Measurements from ENCODE around the gene PCDH19.
"Not testable (repeated sequence)": the region's sequence is repeated elsewhere in the genome, so short reads cannot be mapped to it uniquely, and the experiment has no call there.

PCDH19 gene, protein sequence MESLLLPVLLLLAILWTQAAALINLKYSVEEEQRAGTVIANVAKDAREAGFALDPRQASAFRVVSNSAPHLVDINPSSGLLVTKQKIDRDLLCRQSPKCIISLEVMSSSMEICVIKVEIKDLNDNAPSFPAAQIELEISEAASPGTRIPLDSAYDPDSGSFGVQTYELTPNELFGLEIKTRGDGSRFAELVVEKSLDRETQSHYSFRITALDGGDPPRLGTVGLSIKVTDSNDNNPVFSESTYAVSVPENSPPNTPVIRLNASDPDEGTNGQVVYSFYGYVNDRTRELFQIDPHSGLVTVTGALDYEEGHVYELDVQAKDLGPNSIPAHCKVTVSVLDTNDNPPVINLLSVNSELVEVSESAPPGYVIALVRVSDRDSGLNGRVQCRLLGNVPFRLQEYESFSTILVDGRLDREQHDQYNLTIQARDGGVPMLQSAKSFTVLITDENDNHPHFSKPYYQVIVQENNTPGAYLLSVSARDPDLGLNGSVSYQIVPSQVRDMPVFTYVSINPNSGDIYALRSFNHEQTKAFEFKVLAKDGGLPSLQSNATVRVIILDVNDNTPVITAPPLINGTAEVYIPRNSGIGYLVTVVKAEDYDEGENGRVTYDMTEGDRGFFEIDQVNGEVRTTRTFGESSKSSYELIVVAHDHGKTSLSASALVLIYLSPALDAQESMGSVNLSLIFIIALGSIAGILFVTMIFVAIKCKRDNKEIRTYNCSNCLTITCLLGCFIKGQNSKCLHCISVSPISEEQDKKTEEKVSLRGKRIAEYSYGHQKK (N-terminal part only)

DNA sequence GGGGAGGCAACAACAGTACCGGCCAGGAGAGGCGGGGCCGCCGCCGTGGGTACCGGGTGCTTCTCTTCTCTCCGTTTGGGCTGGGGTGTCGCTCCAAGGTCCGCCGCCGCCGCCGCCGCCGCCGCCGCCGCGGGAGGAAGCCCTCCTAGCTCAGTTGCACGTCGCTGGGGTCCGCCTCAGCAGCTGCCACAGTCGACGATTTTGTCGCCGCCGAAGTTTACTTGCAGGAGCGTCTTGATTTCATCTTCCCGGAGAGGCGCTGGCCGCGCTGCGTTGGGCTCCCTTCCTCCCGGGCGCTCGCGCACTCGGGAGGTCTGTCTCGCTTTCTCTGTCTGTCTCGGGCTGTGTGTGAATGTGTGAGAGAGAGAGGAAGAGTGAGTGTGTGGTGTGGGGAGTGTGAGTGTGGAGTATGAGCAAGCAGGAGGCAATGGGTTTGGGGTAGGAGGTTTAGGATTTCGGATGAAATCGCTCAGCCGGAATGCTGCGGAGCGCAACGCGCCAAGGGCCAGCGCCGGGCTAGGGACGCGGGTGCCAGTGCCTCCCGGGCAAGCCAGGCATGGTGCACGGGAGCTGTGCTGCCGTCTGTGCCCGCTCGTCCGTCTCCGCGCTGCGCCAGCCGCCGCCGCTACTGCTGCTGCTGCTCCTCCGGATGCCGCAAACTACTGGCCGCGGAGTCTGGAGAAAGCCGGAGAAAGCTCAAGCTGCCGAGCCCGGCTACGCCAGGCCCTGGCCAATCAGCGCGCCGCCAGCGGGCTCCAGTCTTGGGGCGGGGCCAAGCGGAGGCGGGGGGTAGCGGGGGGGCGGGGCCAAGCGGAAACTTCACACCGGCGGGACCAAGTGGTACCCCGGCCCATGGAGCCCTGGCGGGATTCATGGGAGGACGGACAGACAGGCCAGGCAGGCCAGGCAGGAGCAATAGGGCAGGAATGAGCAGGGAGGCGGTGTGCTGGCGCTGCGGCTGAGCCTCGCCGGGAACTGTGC lies at the start of gene PCDH19:
Gene PCDH19, minus strand, starts transcription at position 664 of the 981 bp plus-strand sequence. CDS start 1,676 bp downstream, outside the sequence.
- DNase-seq (ENCODE audit: low read depth in 2 of 2, low spot score in 1 of 2) = no peak

DNA sequence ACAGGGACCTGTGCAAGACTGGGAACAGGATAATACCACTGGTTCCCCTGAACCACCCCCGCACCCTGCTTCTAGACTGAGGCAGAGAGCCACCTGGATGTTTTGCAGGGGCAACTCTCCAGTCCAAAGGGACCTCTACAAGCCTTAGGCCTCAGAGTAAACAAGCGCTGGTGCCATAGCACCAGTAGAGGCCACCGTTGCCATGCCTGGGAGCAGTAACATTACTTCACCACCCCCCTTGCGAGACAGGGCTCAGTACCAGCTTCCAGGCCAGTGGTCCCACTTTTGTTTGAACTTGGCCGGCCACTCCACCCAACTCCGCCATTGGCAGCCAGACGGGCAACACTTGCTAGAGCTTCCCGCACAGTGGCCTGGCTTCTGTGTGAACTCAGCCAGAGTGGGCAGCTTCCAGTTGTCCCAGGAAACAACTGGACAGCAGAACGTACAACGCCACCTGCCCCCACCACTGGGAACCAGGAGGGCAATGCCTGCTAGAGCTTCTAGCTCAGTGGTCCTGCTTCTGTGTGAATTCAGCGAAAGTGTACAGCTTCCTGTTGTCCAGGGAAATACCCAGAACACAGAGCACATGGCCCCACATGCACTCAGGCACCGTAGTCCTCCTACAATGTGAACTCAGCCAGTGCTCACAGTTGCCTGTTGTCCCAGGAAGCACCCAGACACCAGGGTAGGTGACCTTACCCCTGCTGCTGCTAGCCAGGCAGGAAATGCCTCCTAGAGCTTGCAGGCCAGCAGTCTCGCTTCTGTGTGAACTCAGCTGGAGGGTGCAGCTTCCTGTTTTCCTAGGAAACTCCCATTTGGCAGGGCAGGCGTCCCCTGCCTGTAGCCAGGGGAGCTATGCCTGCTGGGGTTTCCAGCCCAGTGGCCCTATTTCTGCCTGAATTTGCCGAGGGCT lies 39.9 kb upstream of the PCDH19 start:
- DNase-seq (ENCODE audit: low read depth in 2 of 2, low spot score in 1 of 2) = no peak

DNA sequence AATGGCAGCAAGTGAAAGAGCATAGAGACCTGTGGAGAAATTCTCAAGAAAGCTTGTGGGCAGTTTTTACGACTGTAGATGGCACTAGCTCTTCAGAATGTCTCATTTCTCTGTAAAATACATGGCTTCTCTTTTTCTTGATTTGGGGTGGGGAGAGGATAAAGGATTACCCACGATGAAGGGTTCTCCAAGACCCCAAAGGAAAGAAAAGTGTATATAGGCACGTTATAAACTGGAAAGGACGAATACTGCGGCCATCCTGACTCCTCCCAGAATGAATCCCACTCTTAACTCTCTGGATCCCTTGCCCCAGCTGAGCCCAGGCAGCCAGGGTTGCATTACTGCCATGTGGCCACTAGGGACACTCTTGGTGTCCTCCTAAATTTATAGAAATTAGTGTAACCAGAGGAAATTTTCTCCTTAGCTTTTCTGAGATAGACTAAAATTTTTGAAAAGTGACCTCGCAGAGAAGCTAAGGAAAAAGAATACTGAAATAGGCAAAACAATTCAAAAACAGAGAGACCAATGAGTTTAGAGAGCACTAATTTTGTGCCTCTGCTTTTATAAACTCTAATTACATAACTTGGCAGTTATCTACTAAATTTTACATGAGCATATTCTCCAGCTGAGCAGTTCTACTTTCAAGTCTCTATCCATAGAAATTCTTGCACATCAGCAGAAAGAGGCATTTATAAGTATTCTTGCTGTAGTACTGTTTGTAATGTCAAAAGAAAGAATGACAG lies 37.8 kb upstream of the PCDH19 start:
- DNase-seq (ENCODE audit: low read depth in 2 of 2, low spot score in 1 of 2) = no peak

DNA sequence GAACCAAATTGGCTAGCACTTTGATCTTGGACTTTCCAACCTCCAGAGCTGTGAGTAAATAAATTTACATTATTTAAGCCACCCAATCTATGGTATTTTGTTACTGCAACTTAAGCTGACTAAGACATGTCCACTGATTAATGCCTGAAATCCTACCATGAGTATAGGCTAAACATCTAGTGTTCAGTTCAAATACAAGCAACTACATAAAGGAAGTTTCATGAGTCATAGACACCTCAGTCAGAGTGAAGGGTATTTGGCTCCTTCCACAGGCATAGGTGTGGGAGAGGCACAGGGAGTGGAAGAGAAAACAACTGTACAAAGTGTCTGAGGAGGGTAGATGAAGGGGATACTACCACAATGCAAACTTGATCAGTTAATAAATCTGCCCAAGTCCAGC lies 35.5 kb upstream of the PCDH19 start:
- DNase-seq (ENCODE audit: low read depth in 2 of 2, low spot score in 1 of 2) = no peak

DNA sequence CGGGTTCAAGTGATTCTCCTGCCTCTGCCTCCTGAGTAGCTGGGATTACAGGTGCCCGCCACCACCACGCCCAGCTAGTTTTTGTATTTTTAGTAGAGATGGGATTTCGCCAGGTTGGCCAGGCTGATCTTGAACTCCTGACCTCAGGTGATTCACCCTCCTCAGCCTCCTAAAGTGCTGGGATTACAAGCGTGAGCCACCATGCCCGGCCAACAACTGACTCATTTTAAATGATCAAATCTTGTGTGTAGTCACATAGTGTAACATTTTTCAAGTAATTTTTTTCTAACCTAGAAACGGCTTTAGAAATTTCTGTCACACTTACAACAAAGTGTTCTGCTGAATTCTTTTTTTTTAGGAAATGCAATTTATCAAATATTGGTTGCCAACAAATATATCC lies 31.2 kb upstream of the PCDH19 start:
- not testable (repeated sequence) for DNase-seq (ENCODE audit: low read depth in 2 of 2, low spot score in 1 of 2)

DNA sequence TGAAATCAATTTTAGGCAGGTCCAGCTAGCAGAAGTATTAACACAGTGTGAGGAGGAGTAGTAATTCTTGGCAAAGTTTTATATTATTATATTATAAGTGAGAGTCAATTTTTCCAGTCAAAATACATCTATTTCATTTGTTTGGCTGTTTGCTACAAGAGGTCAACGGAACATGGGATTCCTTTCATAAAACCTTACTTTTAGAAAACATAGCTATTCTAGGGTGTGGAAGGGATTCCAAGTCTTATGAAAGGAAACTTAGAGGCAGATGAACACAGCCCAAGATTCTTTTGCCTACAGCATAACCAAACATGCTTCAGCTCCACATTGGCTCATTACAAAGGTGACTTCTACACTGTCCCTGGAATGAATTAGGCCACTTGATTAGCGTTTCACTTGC lies 29.9 kb upstream of the PCDH19 start:
- no peak for DNase-seq (ENCODE audit: low read depth in 2 of 2, low spot score in 1 of 2)

DNA sequence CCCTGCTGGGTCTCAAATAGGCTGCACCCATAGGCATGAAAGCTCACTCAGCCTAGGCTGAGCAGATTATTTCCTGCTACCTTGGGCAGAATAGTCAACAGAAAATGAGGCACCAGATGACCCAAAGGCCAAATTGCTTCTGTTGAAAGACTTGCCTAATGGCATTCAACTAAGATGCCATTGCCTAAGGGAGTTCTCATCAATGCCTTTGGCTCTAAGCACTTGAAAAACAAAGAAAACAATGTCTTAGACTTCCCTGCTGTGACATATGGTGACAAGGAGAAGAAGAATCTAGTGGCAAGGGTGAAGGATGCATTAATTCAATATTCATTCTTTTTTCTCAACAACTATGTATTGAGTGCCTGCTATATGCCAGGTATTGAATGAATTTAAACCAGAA lies 25.7 kb upstream of the PCDH19 start:
- no peak for DNase-seq (ENCODE audit: low read depth in 2 of 2, low spot score in 1 of 2)

DNA sequence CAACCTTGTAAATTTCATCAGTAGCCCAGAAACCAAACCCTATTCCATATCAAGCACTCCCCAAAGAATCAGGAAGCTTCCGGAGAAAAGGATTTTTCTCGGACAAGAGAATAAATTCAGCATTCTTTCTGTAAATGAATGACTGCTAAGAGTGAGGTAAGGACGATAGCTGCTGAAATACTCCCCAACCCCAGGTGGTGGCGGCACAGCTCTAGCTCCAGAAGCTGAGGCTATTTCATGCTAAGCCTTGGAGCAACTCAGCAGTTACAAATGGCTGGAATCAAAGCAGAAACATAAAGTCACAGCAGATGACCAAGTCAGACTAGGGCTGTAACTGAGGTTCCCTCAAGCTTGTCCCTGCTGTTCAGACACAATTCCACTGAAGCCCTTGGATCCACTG lies 13.9 kb upstream of the PCDH19 start:
- no peak for DNase-seq (ENCODE audit: low read depth in 2 of 2, low spot score in 1 of 2)

DNA sequence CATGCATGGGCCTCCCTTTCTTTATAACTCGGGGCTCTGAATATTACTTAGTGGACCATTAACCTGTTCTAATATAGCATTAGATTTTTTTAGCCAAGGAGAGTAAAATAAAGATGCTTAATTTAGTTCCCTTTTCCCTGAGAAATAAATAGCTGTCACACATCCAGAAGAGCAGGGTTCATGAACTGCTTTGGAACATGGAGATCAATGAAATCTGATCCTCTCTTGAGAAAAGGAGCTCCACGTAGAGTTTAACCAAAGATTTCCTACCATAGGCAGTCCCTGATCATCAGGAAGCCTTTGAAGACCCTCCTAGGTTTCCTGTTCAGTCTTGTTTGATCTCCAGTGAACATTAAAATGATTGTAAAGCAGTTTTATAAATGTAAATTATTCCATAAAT lies 8.5 kb upstream of the PCDH19 start:
- DNase-seq (ENCODE audit: low read depth in 2 of 2, low spot score in 1 of 2) = no peak

DNA sequence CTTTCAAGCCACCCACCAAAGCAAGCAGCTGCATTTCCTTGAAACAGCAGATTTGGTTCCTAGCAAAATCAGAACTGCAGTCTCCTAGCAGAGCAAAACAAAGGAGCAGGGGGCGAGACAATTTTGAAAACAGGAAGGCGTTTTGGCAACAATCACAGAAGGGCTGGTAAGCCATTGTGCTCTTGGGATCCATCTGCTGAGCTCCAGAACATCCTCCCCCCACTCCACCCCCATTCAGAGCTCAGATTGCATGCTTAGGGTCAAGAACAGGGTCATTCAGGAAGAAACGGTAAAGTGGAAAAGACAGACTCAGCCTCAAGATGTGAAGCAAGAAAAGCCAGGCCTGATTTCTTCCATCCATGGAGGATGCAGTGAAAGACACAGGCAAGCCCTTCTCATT lies 7.6 kb upstream of the PCDH19 start:
- DNase-seq (ENCODE audit: low read depth in 2 of 2, low spot score in 1 of 2) = no peak

DNA sequence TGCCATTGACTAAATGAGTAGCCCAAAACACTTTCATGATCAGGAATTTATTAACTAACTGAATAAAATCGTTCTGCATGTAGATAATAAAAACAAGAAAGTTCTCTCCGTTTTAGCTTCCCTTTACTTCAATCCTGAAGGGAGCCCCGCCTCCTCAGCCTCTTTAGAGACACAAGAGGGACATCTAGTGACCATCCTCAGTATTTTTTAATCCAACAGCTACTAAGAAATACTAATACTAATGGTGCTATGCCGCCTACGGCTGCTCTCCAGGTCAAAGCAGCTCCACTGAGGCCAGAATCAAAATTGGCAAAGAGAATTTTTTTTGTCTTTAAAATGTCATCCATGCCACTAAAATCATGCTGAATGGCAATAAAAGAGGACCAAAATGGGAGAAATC lies 3.2 kb upstream of the PCDH19 start:
- no peak for DNase-seq (ENCODE audit: low read depth in 2 of 2, low spot score in 1 of 2)

DNA sequence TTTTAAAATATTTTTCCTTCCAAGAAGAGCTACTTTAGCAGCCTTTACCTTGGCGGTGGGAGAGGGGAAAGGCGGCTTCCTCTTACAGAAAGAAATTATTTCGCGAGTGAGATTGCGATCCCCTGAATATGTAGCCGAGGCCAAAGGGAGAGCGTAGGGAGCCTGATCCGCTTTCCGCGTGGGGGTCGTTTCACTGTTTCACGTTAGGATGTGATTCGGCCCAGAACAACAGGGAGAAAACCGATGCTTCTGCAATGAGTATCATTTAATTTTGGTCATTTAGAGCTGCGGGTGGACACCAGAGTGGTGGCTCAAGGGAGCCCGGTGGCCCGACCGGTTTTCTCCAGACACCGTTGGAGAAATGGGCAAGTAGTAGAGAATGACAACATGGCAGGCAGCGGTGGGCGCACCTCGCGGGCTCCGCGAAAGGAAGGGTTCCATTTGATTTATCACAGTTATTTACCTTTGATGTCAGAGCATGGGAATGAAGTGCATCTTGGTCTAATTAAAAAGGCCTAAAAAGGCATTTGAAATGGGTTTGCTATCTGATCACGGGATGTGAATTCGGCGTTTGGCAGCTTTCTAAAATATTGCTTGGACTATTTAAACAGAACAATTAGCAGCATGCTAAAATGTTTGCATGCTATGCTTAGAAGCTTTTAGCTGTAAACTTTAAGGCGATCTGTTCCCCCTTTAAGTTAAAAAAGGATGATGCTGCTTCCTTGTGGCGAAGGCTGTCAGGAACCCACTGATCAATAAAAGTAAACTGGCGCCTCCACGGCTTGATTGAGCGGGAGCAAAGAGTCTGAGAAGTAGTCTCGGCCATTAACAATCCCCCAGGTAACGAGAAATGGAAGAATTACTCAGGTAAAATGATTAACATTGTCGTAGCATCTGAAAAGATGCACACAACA lies 2.0 kb upstream of the PCDH19 start:
- DNase-seq (ENCODE audit: low read depth in 2 of 2, low spot score in 1 of 2) = no peak

DNA sequence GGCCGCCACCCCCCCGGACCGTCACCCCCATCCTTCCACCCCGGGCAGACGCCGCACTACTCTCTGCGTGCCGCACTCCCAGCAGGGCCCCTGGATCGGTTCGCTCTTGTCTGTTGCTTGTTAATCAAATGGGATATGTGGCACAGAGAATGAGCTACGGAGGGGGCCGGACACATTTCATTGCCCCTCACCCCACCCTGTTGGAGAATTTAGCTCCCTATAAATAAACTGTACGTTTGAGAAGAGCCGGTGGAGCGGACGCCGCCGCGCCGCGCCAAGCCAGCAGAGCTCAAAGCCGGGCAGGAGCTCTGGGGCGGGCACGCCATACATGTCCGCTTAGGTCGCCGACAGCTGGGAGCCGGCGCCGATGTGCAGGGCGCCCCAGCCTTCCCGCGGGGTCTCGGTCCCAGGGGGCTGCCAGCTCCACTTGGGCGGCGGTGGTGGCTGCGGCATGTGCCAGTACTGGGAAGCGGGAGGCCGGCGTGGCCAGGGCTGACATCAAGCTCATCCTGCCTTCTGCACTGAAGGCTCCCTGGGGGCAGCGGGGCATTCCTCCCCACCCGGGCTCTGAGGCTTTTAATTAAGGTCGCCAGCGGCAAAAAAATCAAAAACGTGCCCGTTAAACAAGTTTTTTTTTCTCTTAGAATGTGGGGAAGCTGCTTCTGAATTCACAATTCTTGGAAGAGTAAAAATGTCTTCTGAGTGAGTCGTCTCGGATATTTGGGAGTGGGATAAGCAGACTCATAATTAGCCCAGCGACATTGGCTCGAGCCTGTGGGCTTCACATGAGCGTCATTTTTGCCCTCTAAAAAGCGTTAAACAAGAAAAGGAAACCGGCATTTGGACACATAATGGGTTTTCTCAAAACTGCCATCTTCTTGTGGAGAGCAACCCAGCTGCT lies 1.1 kb upstream of the PCDH19 start:
- no peak for DNase-seq (ENCODE audit: low read depth in 2 of 2, low spot score in 1 of 2)

DNA sequence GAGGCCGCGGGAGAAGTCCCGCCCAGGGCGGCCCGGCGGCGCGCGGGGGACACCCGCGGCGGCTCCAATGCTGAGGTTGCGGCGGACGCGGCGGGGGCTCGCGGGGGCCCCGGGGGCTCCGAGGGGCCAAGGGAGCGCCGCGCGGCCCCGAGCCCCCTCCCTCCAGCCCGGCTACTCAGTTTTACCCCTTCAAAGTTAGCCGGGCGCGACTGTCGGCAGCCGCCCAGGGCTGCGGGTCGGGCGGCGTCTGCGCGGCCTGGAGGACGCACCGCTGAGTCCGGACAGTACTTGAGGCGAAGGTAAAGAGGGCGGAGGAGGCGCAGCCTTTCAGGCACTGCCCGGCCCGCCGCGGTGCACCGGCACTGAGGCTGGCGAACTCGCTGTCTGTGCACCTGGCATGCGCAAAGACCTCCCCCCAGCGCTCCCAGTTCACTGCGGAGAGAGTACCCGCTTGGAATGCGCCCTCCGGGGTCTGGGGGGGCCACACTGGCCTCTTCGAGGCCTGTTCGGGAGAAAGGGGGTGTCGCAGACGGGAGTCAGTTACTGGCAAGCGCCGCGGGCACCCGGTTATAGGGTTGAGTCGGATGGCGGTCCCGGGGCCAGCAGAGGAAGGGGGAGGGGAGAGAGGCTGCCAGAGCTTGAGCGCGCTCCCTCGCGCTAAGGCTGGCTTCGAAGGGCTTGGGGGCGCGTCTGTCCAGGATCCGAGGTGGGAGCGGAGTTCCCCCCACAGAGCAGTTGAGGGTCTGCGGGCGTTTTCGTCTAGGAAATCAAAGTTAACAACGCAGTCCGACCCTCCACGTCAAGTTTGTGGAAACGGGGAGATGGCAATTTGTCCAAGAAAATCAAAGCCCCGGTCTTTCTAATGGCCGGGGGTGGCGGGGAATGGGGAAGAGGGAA lies 1.1 kb downstream of the PCDH19 start:
- no peak for DNase-seq (ENCODE audit: low read depth in 2 of 2, low spot score in 1 of 2)

DNA sequence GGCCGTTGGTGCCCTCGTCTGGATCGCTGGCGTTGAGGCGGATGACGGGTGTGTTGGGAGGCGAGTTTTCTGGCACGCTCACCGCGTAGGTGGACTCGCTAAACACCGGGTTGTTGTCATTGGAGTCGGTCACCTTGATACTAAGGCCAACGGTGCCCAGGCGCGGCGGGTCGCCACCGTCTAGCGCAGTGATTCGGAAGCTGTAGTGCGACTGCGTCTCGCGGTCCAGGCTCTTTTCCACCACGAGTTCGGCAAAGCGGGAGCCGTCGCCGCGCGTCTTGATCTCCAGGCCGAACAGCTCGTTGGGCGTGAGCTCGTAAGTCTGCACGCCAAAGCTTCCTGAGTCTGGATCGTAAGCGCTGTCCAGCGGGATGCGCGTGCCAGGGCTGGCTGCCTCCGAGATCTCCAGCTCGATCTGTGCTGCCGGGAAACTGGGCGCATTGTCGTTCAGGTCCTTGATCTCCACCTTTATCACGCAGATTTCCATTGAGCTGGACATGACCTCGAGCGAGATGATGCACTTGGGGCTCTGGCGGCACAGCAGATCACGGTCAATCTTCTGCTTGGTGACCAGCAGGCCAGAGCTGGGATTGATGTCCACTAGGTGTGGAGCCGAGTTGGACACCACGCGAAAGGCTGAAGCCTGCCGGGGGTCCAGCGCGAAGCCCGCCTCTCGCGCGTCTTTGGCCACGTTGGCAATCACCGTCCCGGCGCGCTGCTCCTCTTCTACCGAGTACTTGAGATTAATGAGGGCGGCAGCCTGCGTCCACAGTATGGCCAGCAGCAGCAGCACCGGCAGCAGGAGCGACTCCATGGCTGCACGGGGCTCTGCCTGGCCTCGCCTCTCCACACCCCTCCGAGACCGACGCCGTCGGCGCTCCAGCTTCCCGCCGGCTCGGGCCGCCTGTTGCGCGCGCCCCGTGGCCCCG lies 2.0 kb downstream of the PCDH19 start:
- DNase-seq (ENCODE audit: low read depth in 2 of 2, low spot score in 1 of 2) = no peak
